A673 (cell line): ENCODE results near the gene PEX19. TPM values are rescaled to one million over a fixed set of nuclear protein-coding genes. Genes with fewer than 3 reads are reported as not detected.
A peak's percentile ranks its signal among the peaks of the same experiment; 100 is the strongest.

Experiments
- BruUV-seq: library from RNA; stranded (reverse); fragments of 400-500 nt; replicated peaks from 2 replicates; lab custom pipeline; 2021; lab: Mats Ljungman, UMichigan
- CTCF ChIA-PET: fragments of 300-600 bp; sonication (Branson Sonifier 250); formaldehyde crosslinking; loops from one replicate; lab custom pipeline; 2022; ENCODE audit warnings: antibody characterized with exemption; lab: Charles Lee
- POLR2A ChIA-PET: fragments of 300-600 bp; sonication (Branson Sonifier 250); formaldehyde crosslinking; loops from one replicate; lab custom pipeline; 2022; ENCODE audit warnings: antibody characterized with exemption; ENCODE audit not compliant: low non-redundant PET; lab: Charles Lee
- DNase-seq: peaks from one replicate; pipeline ENCODE4 v3.0.0-alpha.2; 2015; ENCODE audit warnings: low spot score
- H3K27ac ChIP-seq: fragments of 200-600 bp; sonication (generic); 2 replicates; pipeline ENCODE4 v1.5.1; 2016; ENCODE audit warnings: mixed run types, low read depth, mild to moderate bottlenecking, mixed read lengths, antibody characterized with exemption, low read length; ENCODE audit not compliant: poor library complexity, severe bottlenecking
- H3K27me3 ChIP-seq: fragments of 200-600 bp; sonication (generic); replicated peaks from 2 replicates; pipeline ENCODE4 v1.6.1; 2017; ENCODE audit warnings: mixed run types, low read depth, mild to moderate bottlenecking, mixed read lengths, antibody characterized with exemption, low read length; ENCODE audit not compliant: insufficient read depth, poor library complexity
- H3K36me3 ChIP-seq: fragments of 200-600 bp; sonication (generic); 2 replicates; pipeline ENCODE4 v1.6.1; 2016; ENCODE audit warnings: mixed run types, mild to moderate bottlenecking, mixed read lengths, antibody characterized with exemption, low read length; ENCODE audit not compliant: insufficient read depth, poor library complexity, severe bottlenecking
- H3K4me1 ChIP-seq: fragments of 200-600 bp; sonication (generic); 2 replicates; pipeline ENCODE4 v1.6.1; 2017; ENCODE audit warnings: mixed run types, mild to moderate bottlenecking, mixed read lengths, antibody characterized with exemption, low read length; ENCODE audit not compliant: insufficient read depth, poor library complexity, severe bottlenecking
- H3K4me3 ChIP-seq: fragments of 200-600 bp; sonication (generic); 2 replicates; pipeline ENCODE4 v1.5.1; 2016; ENCODE audit warnings: low read depth, mixed run types, mild to moderate bottlenecking, mixed read lengths, low read length; ENCODE audit not compliant: poor library complexity, severe bottlenecking
- H3K9me3 ChIP-seq: fragments of 200-600 bp; sonication (generic); 2 replicates; pipeline ENCODE4 v1.6.1; 2016; ENCODE audit warnings: mixed run types, low read depth, mild to moderate bottlenecking, mixed read lengths, antibody characterized with exemption, low read length; ENCODE audit not compliant: poor library complexity, severe bottlenecking
- CTCF ChIP-seq: fragments of 300-800, 200-600 bp; sonication (generic); conservative IDR thresholded peaks from 2 replicates; pipeline ENCODE4 v1.5.1; 2017; ENCODE audit warnings: low read depth, mild to moderate bottlenecking, antibody characterized with exemption, low read length, moderate library complexity, mixed read lengths
- EZH2 ChIP-seq: fragments of 200-600 bp; sonication (generic); IDR thresholded peaks from 2 replicates; pipeline ENCODE4 v1.6.1; 2017; ENCODE audit warnings: borderline replicate concordance, low read depth, mild to moderate bottlenecking, mixed read lengths, antibody characterized with exemption, low read length; ENCODE audit not compliant: poor library complexity, severe bottlenecking
- intact Hi-C: fragments of 100-400 bp; cut with micrococcal nuclease; formaldehyde crosslinking; loops from one replicate; pipeline ENCODE4 v1.10.0; 2022; ENCODE audit not compliant: unreplicated experiment
- total RNA-seq: library from RNA; stranded (reverse); gene quantifications from 2 replicates; pipeline ENCODE4 v1.2.3, GENCODE V29; 2021

PEX19 gene
- total RNA-seq, 1 experiment from 2014 or later, result 67.0 TPM

GRCh38 chr1:160256396-160257046, 28.4 kb downstream of the PEX19 start:
- Histone ChIP-seq H3K4me1 (peaks cover 24% of the 10 kb centered on the region), H3K36me3 (no peaks in the 10 kb centered on the region), H3K9me3 (no peaks in the 10 kb centered on the region), H3K4me3 (no peak overlapping the region), H3K27me3 (no peaks in the 10 kb centered on the region), H3K27ac (no peak overlapping the region)
- TF ChIP-seq CTCF (no peak), EZH2 (no peak)
- POLR2A ChIA-PET, result no interaction called here
- CTCF ChIA-PET, result interaction anchor here (0.6 kb wide), 1 partner anchor 169 kb away, joined by 3 read pairs; no protein-coding TSS in a partner anchor
- BruUV-seq, result no TSS peak
- peak; percentile 18 for DNase-seq
- intact Hi-C loops, result no loop called here

- no peak for DNase-seq
- Histone ChIP-seq H3K9me3 (no peaks in the 10 kb centered on the region), H3K4me3 (no peak overlapping the region), H3K4me1 (peaks cover 20% of the 10 kb centered on the region), H3K27me3 (no peaks in the 10 kb centered on the region), H3K36me3 (no peaks in the 10 kb centered on the region), H3K27ac (no peak overlapping the region)
- CTCF ChIA-PET, result no interaction called here
- intact Hi-C loops, result no loop called here
- TF ChIP-seq CTCF (no peak), EZH2 (no peak)
- POLR2A ChIA-PET, result no interaction called here
- no TSS peak for BruUV-seq
Observed at GRCh38 chr1:160255781-160256300, 29.1 kb downstream of the PEX19 start.

GRCh38 chr1:160251687-160252526, 33.0 kb downstream of the PEX19 start:
- no TSS peak for BruUV-seq

More at GRCh38 chr1:160251687-160252526, 33.0 kb downstream of the PEX19 start:
- peak; percentile 82 for DNase-seq
- Histone ChIP-seq H3K36me3 (no peaks in the 10 kb centered on the region), H3K27me3 (no peaks in the 10 kb centered on the region), H3K9me3 (no peaks in the 10 kb centered on the region), H3K4me1 (peaks cover 7% of the 10 kb centered on the region), H3K4me3 (no peak overlapping the region), H3K27ac (no peak overlapping the region)
- intact Hi-C loops, result loop anchor here (1.0 to 5.0 kb wide), 2 partner anchors 60 to 151 kb away; partner anchors contain the start of gene CASQ1
- ChIA-PET POLR2A (interaction anchor here (0.6 kb wide), 1 partner anchor 78 kb away, joined by 3 read pairs; no protein-coding TSS in a partner anchor), CTCF (interaction anchor here (0.6 to 2.0 kb wide), 22 partner anchors 9 to 206 kb away, joined by 3 to 25 read pairs (median 4); partner anchors contain the start of genes DCAF8 and IGSF8)
- TF ChIP-seq EZH2, result no peak
- peak; percentile 84 for TF ChIP-seq CTCF
